Prostate gland (tissue), 2 donors: ENCODE measurements around the gene RELL1. TPM values are rescaled to one million over a fixed set of nuclear protein-coding genes. Genes with fewer than 3 reads are reported as not detected.
A peak's percentile ranks its signal among the peaks of the same experiment; 100 is the strongest.

Experiments used
- DNase-seq: peaks from one replicate; pipeline ENCODE4 v3.0.0-alpha.2; 2019; ENCODE audit warnings: low spot score
- H3K27ac ChIP-seq, 2 donors: fragments of 200-600 bp; sonication (generic); 2 replicates each; pipeline ENCODE4 v1.5.1; 2017 to 2019
- H3K27me3 ChIP-seq: fragments of 200-600 bp; sonication (generic); replicated peaks from 2 replicates; pipeline ENCODE4 v1.5.1; 2019; ENCODE audit not compliant: insufficient read depth
- H3K36me3 ChIP-seq, 2 donors: fragments of 200-600 bp; sonication (generic); 1 replicate in 1 of 2; 2 replicates in 1 of 2; pipeline versions ENCODE4 v1.5.1 to v1.8.1; 2017 to 2019
- H3K4me1 ChIP-seq: fragments of 200-600 bp; sonication (generic); replicated peaks from 2 replicates; pipeline ENCODE4 v1.5.1; 2019
- H3K4me3 ChIP-seq, 2 donors: fragments of 200-600 bp; sonication (generic); 2 replicates each; pipeline ENCODE4 v1.5.1; 2017 to 2019
- H3K9me3 ChIP-seq: fragments of 200-600 bp; sonication (generic); 2 replicates; pipeline ENCODE4 v1.5.1; 2017
- CTCF ChIP-seq, 4 experiments: fragments of 200-600 bp in 2 of 4; fragments of 450-650 bp in 2 of 4; sonication (generic) in 2 of 4; IDR thresholded peaks; 1 replicate in 3 of 4; 2 replicates in 1 of 4; pipeline ENCODE4 v1.5.1; 2016 to 2019; ENCODE audit warnings: antibody characterized with exemption in 4 of 4, mild to moderate bottlenecking in 2 of 4, moderate library complexity in 2 of 4
- POLR2A ChIP-seq: fragments of 450-650 bp; IDR thresholded peaks from one replicate; pipeline ENCODE4 v1.6.1; 2016; ENCODE audit warnings: antibody characterized with exemption, mild to moderate bottlenecking
- POLR2AphosphoS5 ChIP-seq: sonication (generic); formaldehyde crosslinking; IDR thresholded peaks from one replicate; pipeline ENCODE4 v1.6.1; 2017; ENCODE audit warnings: antibody characterized with exemption
- WGBS: methylation state at CpG from one replicate; pipeline ENCODE4 v1.1.5; 2018; 5-methylcytosine and 5-hydroxymethylcytosine counted together
- intact Hi-C: fragments of 100-400 bp; cut with DNase I; formaldehyde crosslinking; loops from one replicate; pipeline ENCODE4 v1.14.2; 2022
- total RNA-seq, 2 donors: library from RNA; depleted of rRNA; stranded (reverse); fragments of >200 nt; gene quantifications; one replicate each; pipeline ENCODE4 v1.1.0, GENCODE V29; 2016

Gene RELL1
- total RNA-seq, 2 donors from 2014 or later, result 18.9 to 26.2 TPM

GRCh38 chr4:37725718-37726117, 39.5 kb upstream of the RELL1 start:
- Histone ChIP-seq H3K27ac (no peak overlapping the region), H3K4me1 (no peaks in the 10 kb centered on the region), H3K27me3 (no peaks in the 10 kb centered on the region), H3K4me3 (no peak overlapping the region), H3K36me3 (no peaks in the 10 kb centered on the region), H3K9me3 (no peaks in the 10 kb centered on the region)
- no peak for DNase-seq
- intact Hi-C loops, result no loop called here
- 89% methylated on average over 7 of the region's 7 CpGs for WGBS
- no peak for TF ChIP-seq CTCF (IDR thresholded peaks at IDR 0.05)
- TF ChIP-seq POLR2A, result no peak
- no peak for TF ChIP-seq POLR2AphosphoS5

GRCh38 chr4:37723067-37723466, 36.9 kb upstream of the RELL1 start:
- no peak for DNase-seq
- no peaks in the 10 kb centered on the region for H3K27me3 ChIP-seq
- no peaks in the 10 kb centered on the region for H3K9me3 ChIP-seq
- TF ChIP-seq CTCF (IDR thresholded peaks at IDR 0.05), result no peak
- no peak for TF ChIP-seq POLR2AphosphoS5
- no peak for TF ChIP-seq POLR2A
- no peak overlapping the region for H3K4me3 ChIP-seq
- WGBS, result 90% methylated on average over 1 of the region's 1 CpG
- intact Hi-C loops, result no loop called here
- H3K36me3 ChIP-seq, result no peaks in the 10 kb centered on the region
- no peaks in the 10 kb centered on the region for H3K4me1 ChIP-seq
- H3K27ac ChIP-seq, result no peak overlapping the region

GRCh38 chr4:37721995-37722638, 35.9 kb upstream of the RELL1 start:
- H3K9me3 ChIP-seq, result no peaks in the 10 kb centered on the region
- H3K27ac ChIP-seq, result no peak overlapping the region
- no peak for DNase-seq
- no peaks in the 10 kb centered on the region for H3K4me1 ChIP-seq
- intact Hi-C loops, result no loop called here
- no peaks in the 10 kb centered on the region for H3K36me3 ChIP-seq
- TF ChIP-seq POLR2A, result no peak
- TF ChIP-seq POLR2AphosphoS5, result peak; percentile 27
- 43% methylated on average over 4 of the region's 4 CpGs for WGBS
- H3K27me3 ChIP-seq, result no peaks in the 10 kb centered on the region
- no peak overlapping the region for H3K4me3 ChIP-seq

- Histone ChIP-seq H3K27me3 (no peaks in the 10 kb centered on the region), H3K4me1 (no peaks in the 10 kb centered on the region), H3K27ac (no peak overlapping the region), H3K36me3 (no peaks in the 10 kb centered on the region), H3K9me3 (no peaks in the 10 kb centered on the region), H3K4me3 (no peak overlapping the region)
- DNase-seq, result no peak
- WGBS, result 100% methylated on average over 1 of the region's 1 CpG
- intact Hi-C loops, result no loop called here
- TF ChIP-seq CTCF (IDR thresholded peaks at IDR 0.05) (no peak), POLR2AphosphoS5 (no peak), POLR2A (no peak)
Observed at GRCh38 chr4:37719021-37719420, 32.8 kb upstream of the RELL1 start.

GRCh38 chr4:37717576-37717975, 31.4 kb upstream of the RELL1 start:
- Histone ChIP-seq H3K36me3 (no peaks in the 10 kb centered on the region), H3K4me3 (no peak overlapping the region), H3K9me3 (no peaks in the 10 kb centered on the region), H3K4me1 (no peaks in the 10 kb centered on the region), H3K27ac (no peak overlapping the region), H3K27me3 (no peaks in the 10 kb centered on the region)
- TF ChIP-seq POLR2AphosphoS5, result no peak
- no peak for TF ChIP-seq CTCF (IDR thresholded peaks at IDR 0.05)
- TF ChIP-seq POLR2A, result no peak
- WGBS, result 78% methylated on average over 4 of the region's 4 CpGs
- intact Hi-C loops, result no loop called here
- DNase-seq, result no peak
